GM12874 (cell line): ENCODE measurements around the gene PMS1.

Experiments
- CTCF ChIP-seq: IDR thresholded peaks from 2 replicates; pipeline ENCODE4 v1.5.1; 2011; ENCODE audit warnings: low read depth, mild to moderate bottlenecking, control low read depth, low read length, moderate library complexity; ENCODE audit not compliant: insufficient read depth

PMS1 gene

GRCh38 chr2:189870381-189871085 is 86.3 kb downstream of the PMS1 start:
- no peak for TF ChIP-seq CTCF

- TF ChIP-seq CTCF, result no peak
These were observed 89.4 kb downstream of the PMS1 start for GRCh38 chr2:189873696-189874095.

GRCh38 chr2:189874586-189875320 is 90.5 kb downstream of the PMS1 start:
- TF ChIP-seq CTCF, result no peak

GRCh38 chr2:189876271-189876670 is 92.0 kb downstream of the PMS1 start:
- no peak for TF ChIP-seq CTCF

- no peak for TF ChIP-seq CTCF
These were observed 95.4 kb downstream of the PMS1 start for GRCh38 chr2:189879716-189880081.

- no peak for TF ChIP-seq CTCF
These were observed 96.2 kb downstream of the PMS1 start for GRCh38 chr2:189880429-189880828.

GRCh38 chr2:189880832-189881492 is 96.7 kb downstream of the PMS1 start:
- TF ChIP-seq CTCF, result no peak
